Naive thymus-derived CD8-positive, alpha-beta T cell (primary cell): Measurements from ENCODE around the gene FEM1A. TPM values are rescaled to one million over a fixed set of nuclear protein-coding genes. Genes with fewer than 3 reads are reported as not detected.
A peak's percentile ranks its signal among the peaks of the same experiment; 100 is the strongest.
"Not testable (repeated sequence)": the region's sequence is repeated elsewhere in the genome, so short reads cannot be mapped to it uniquely, and the experiment has no call there.

Experiments
- ATAC-seq, 2 donors: fragments of 150-1000 bp; cut with Tn5 transposase in 1 of 2; sonication (Bioruptor Pico), chemical (Tn5 transposase) in 1 of 2; 1 replicate in 1 of 2; 2 replicates in 1 of 2; pipeline ENCODE4 v1.10.0; 2021; ENCODE audit warnings: mild to moderate bottlenecking in 2 of 2, moderate library complexity in 2 of 2
- POLR2A ChIA-PET: fragments of 350-600 bp; sonication (Branson Sonifier 250); formaldehyde crosslinking; loops from one replicate; lab custom pipeline; 2021; ENCODE audit warnings: antibody characterized with exemption; lab: Charles Lee
- DNase-seq, 10 donors: peaks; one replicate each; pipeline versions ENCODE4 v3.0.0 to v3.0.0-alpha.2; 2020 to 2022
- H3K27ac Mint-ChIP-seq, 10 donors: one replicate each; pipeline ENCODE4 v1.8.0; 2020 to 2022; ENCODE audit warnings: mild to moderate bottlenecking in 10 of 10, mixed read lengths in 10 of 10, moderate library complexity in 4 of 10, inconsistent platforms in 1 of 10
- H3K27me3 Mint-ChIP-seq, 5 donors: one replicate each; pipeline ENCODE4 v1.8.0; 2021 to 2022; ENCODE audit warnings: mixed read lengths in 5 of 5
- H3K36me3 Mint-ChIP-seq, 3 donors: one replicate each; pipeline ENCODE4 v1.8.0; 2020 to 2022; ENCODE audit warnings: mixed read lengths in 3 of 3, mild to moderate bottlenecking in 2 of 3, inconsistent platforms in 1 of 3
- H3K4me1 Mint-ChIP-seq, 4 donors: one replicate each; pipeline ENCODE4 v1.8.0; 2021 to 2022; ENCODE audit warnings: mixed read lengths in 4 of 4
- H3K4me3 Mint-ChIP-seq, 10 donors: one replicate each; pipeline ENCODE4 v1.8.0; 2020 to 2022; ENCODE audit warnings: mild to moderate bottlenecking in 10 of 10, mixed read lengths in 10 of 10, moderate library complexity in 6 of 10, inconsistent platforms in 1 of 10
- H3K9me3 Mint-ChIP-seq, 9 donors: one replicate each; pipeline ENCODE4 v1.8.0; 2020 to 2022; ENCODE audit warnings: mixed read lengths in 9 of 9, mild to moderate bottlenecking in 3 of 9, inconsistent platforms in 1 of 9, moderate library complexity in 1 of 9
- polyA plus RNA-seq, 3 donors: library from polyadenylated mRNA; unstranded; fragments of 300-500 nt; fragmentation: Illumina TruSeq; gene quantifications; one replicate each; pipeline ENCODE4 v1.2.3, GENCODE V29; 2021
- total RNA-seq, 8 experiments: library from RNA in 2 of 8; stranded (reverse) in 2 of 8; gene quantifications; one replicate each; pipeline ENCODE4 v1.2.3 and lab custom pipeline; 2021 to 2026

The FEM1A gene
- total and polyA plus RNA-seq, 5 experiments from 2014 or later, result 1.7 to 15.2 (median 3.6) TPM

DNA sequence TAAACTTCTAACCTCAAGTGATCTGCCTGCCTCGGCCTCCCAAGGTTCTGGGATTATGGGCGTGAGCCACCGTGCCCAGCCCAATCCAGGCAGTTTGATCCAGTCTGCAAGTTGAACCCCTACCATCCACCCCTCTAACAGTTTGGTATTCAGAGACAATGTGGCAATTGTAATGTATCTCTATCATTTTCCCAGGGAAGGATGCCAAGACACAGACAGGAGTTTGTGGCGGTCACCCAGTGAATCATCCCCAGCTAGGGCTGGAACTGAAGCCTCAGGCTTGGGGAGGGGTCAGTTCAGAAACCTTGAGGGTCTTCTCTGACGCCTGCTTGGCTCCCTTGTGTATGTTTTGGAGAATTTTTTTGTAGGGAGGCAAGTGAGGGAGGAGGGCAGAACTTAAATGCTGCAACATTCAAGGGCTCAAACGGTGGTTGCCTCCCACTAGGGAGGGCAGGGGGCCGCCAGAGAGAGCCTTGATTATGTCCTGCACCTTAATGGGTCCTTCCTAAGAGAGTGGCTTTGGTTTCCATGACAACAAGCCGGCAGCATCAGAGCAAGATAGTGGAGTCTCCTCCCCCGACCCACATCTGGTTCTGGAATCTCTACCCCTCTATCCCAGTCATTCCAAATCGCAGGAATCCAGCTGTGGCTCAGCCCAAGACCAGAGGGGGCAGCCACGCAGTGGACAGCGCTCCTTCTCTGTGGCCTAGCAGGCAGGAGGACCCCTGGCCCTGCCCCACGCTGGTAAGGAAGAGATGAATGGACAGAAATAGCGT lies 14.9 kb upstream of the FEM1A start:
- DNase-seq (no peak), ATAC-seq (no peak)
- Mint-ChIP-seq H3K27ac (no peak overlapping the region), H3K9me3 (peaks cover 0 to 7% (median 2%) of the 10 kb centered on the region in 9 donors), H3K4me1 (no peaks in the 10 kb centered on the region), H3K4me3 (no peak overlapping the region), H3K36me3 (peaks cover 2 to 5% (median 4%) of the 10 kb centered on the region in 3 donors), H3K27me3 (peaks cover 5 to 47% (median 27%) of the 10 kb centered on the region in 5 donors)
- POLR2A ChIA-PET, result interaction anchor here (0.6 kb wide), 1 partner anchor 140 kb away, joined by 5 read pairs; no protein-coding TSS in a partner anchor

DNA sequence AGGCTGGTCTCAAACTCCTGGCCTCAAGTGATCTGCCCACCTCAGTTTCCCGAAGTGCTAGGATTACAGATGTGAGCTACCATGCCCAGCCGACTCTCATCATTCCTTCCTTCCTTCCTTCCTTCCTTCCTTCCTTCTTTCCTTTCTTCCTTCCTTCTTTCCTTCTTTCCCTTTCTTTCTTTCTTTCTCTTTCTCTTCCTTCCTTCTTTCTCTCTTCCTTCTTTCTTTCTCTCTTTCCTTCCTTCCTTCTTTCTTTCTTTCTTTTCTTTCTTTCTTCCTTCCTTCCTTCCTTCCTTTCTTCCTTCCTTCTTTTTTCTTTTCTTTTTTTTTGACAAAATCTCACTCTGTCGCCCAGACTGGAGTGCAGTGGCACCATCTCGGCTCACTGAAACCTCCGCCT lies 13.4 kb upstream of the FEM1A start:
- POLR2A ChIA-PET, H3K4me1 Mint-ChIP-seq, DNase-seq, H3K9me3 Mint-ChIP-seq, ATAC-seq, H3K4me3 Mint-ChIP-seq, H3K36me3 Mint-ChIP-seq: not testable (repeated sequence)
- Mint-ChIP-seq H3K27ac (peak overlapping the region in 1 of 10 donors; percentile 88), H3K27me3 (peaks cover 3 to 55% (median 17%) of the 10 kb centered on the region in 5 donors)

DNA sequence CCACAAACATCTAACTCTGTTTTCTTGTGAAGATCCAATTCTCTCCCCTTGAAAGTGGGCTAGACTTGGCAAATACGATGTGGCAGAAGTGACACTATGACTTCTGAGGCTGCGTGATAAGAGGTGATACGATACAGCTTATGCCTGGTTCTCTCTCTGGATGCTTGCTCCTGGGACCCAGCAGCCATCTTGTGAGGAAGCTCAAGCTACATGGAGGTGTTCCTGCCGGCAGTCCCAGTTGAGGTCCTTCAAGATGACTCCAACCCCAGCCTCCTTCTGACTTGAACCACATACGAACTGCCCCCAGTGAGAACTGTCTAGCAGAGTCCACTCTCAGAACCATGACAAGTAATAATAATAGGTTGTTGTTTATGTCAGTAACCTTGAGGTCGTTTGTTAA lies 10.7 kb upstream of the FEM1A start:
- ATAC-seq (no peak), DNase-seq (no peak)
- Mint-ChIP-seq H3K4me1 (no peaks in the 10 kb centered on the region), H3K27ac (no peak overlapping the region), H3K27me3 (peaks cover under 1 to 39% (median 15%) of the 10 kb centered on the region in 5 donors), H3K4me3 (no peak overlapping the region), H3K36me3 (peaks cover 2 to 8% (median 4%) of the 10 kb centered on the region in 3 donors), H3K9me3 (peaks cover 0 to 4% (median 0%) of the 10 kb centered on the region in 9 donors)
- POLR2A ChIA-PET, result no interaction called here

DNA sequence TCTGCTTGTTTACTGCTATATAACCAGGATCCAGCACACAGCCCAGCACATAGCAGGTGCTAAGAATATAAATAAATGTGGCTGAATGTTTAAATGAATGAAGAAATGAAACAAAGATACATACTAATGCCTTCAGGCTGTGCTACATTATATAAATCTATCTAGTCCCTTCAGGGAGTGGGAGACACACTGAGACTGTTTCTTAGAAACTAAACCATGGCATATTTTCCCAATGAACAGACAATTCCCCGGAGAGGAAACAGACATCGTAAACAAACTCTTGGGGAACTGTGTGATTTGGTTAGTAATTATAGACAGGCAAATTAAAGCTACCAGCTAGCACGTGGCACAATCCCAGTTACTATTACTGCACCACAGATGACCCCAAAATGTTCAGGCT lies 9.7 kb upstream of the FEM1A start:
- no peak for ATAC-seq
- POLR2A ChIA-PET, result no interaction called here
- no peak for DNase-seq
- Mint-ChIP-seq H3K27me3 (peaks cover 0 to 42% (median 9%) of the 10 kb centered on the region in 5 donors), H3K4me3 (no peak overlapping the region), H3K36me3 (peaks cover 2 to 8% (median 4%) of the 10 kb centered on the region in 3 donors), H3K4me1 (no peaks in the 10 kb centered on the region), H3K9me3 (peaks cover 0 to 4% (median 0%) of the 10 kb centered on the region in 9 donors), H3K27ac (no peak overlapping the region)

DNA sequence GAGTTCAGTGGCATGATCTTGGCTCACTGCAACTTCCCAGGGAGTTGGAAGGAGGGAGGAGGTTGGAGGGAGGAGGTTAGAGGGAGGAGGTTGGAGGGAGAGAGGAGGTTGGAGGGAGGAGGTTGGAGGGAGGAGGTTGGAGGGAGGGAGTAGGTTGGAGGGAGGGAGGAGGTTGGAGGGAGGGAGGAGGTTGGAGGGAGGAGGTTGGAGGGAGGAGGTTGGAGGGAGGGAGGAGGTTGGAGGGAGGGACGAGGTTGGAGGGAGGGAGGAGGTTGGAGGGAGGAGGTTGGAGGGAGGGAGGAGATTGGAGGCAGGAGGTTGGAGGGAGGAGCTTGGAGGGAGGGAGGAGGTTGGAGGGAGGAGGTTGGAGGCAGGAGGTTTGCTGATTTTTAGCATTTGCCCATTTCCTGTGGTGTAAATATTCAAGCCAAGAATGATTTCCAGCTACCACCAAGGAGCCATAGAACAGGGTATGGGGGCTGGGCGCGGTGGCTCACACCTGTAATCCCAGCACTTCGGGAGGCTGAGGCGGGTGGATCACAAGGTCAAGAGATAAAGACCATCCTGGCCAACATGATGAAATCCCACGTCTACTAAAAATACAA lies 5.0 kb upstream of the FEM1A start:
- DNase-seq, H3K9me3 Mint-ChIP-seq, POLR2A ChIA-PET, H3K4me1 Mint-ChIP-seq, H3K36me3 Mint-ChIP-seq, H3K4me3 Mint-ChIP-seq, H3K27ac Mint-ChIP-seq, ATAC-seq: not testable (repeated sequence)
- peaks cover 0 to 26% (median 3%) of the 10 kb centered on the region in 5 donors for H3K27me3 Mint-ChIP-seq

DNA sequence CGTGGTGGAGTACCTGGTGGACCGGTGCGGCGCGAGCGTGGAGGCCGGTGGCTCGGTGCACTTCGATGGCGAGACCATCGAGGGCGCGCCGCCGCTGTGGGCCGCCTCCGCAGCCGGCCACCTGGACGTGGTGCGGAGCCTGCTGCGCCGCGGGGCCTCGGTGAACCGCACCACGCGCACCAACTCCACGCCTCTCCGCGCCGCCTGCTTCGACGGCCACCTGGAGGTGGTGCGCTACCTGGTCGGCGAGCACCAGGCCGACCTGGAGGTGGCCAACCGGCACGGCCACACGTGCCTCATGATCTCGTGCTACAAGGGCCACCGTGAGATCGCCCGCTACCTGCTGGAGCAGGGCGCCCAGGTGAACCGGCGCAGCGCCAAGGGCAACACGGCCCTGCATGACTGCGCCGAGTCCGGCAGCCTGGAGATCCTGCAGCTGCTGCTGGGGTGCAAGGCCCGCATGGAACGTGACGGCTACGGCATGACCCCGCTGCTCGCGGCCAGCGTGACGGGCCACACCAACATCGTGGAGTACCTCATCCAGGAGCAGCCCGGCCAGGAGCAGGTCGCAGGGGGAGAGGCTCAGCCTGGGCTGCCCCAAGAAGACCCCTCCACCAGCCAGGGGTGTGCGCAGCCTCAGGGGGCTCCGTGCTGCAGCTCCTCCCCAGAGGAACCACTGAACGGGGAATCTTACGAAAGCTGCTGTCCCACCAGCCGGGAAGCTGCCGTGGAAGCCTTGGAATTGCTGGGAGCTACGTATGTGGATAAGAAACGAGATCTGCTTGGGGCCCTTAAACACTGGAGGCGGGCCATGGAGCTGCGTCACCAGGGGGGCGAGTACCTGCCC lies 708 bp downstream of the FEM1A start:
- H3K27me3 Mint-ChIP-seq, H3K9me3 Mint-ChIP-seq, ATAC-seq: not testable (repeated sequence)
- Mint-ChIP-seq H3K27ac (peak overlapping the region in 8 of 10 donors; percentile 81 to 95 (median 86)), H3K4me1 (peaks cover 12 to 46% (median 38%) of the 10 kb centered on the region in 4 donors), H3K4me3 (peak overlapping the region; percentile 65 to 92 (median 83)), H3K36me3 (peaks cover 0 to 39% (median 11%) of the 10 kb centered on the region in 3 donors)
- peak in 1 of 10 donors; percentile 22 for DNase-seq
- POLR2A ChIA-PET, result interaction anchor here (1.0 to 3.1 kb wide), 8 partner anchors 13 to 928 kb away, joined by 3 to 46 read pairs (median 12); partner anchors contain the start of genes CATSPERD, DPP9, KDM4B and LONP1

DNA sequence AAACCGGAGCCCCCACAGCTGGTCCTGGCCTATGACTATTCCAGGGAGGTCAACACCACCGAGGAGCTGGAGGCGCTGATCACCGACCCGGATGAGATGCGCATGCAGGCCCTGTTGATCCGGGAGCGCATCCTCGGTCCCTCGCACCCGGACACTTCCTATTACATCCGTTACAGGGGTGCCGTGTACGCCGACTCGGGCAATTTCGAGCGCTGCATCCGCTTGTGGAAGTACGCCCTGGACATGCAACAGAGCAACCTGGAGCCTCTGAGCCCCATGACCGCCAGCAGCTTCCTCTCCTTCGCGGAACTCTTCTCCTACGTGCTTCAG lies 1.3 kb downstream of the FEM1A start:
- POLR2A ChIA-PET, result interaction anchor here (2.6 to 3.1 kb wide), 2 partner anchors 69 to 123 kb away, joined by 19 to 46 read pairs; partner anchors contain the start of gene DPP9
- Mint-ChIP-seq H3K4me1 (peaks cover 12 to 46% (median 38%) of the 10 kb centered on the region in 4 donors), H3K4me3 (peak overlapping the region; percentile 65 to 92 (median 78)), H3K36me3 (peaks cover 0 to 44% (median 11%) of the 10 kb centered on the region in 3 donors), H3K27ac (peak overlapping the region in 7 of 10 donors; percentile 55 to 88 (median 75))
- not testable (repeated sequence) for DNase-seq, H3K9me3 Mint-ChIP-seq, ATAC-seq, H3K27me3 Mint-ChIP-seq

DNA sequence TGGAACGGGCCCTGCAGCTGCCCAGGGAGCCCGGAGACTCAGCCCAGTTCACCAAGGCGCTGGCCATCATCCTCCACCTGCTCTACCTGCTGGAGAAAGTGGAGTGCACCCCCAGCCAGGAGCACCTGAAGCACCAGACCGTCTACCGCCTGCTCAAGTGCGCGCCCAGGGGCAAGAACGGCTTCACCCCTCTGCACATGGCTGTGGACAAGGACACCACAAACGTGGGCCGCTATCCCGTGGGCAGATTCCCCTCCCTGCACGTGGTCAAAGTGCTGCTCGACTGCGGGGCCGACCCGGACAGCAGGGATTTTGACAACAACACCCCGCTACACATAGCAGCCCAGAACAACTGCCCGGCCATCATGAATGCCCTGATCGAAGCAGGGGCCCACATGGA lies 1.7 kb downstream of the FEM1A start:
- peaks cover 12 to 46% (median 38%) of the 10 kb centered on the region in 4 donors for H3K4me1 Mint-ChIP-seq
- not testable (repeated sequence) for H3K9me3 Mint-ChIP-seq, H3K27me3 Mint-ChIP-seq, ATAC-seq, DNase-seq
- H3K36me3 Mint-ChIP-seq, result peaks cover 0 to 48% (median 11%) of the 10 kb centered on the region in 3 donors
- H3K4me3 Mint-ChIP-seq, result peak overlapping the region in 9 of 10 donors; percentile 65 to 92 (median 77)
- peak overlapping the region in 7 of 10 donors; percentile 34 to 88 (median 75) for H3K27ac Mint-ChIP-seq
- POLR2A ChIA-PET, result interaction anchor here (0.6 to 3.1 kb wide), 3 partner anchors 69 to 831 kb away, joined by 4 to 46 read pairs (median 19); partner anchors contain the start of gene DPP9

DNA sequence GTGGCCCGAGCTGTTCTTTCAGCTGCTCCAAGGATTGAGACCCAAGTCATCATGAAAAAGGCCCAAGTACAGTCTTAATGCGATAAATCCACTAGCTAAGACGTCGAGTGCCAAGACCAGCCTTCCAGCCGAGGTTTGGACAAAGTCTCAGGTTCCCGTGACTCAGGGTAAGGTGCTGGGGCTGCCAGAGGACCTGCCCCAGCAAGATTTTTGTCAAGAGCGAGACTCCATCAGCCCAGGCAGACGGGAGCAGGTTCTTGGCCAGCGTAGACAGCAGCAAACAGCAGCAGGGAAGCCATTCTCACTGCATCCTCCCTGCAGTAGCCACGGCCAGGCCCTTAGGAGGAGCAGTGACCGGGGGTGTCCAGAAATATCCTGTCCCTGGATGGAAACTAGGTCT lies 3.4 kb downstream of the FEM1A start:
- POLR2A ChIA-PET, result no interaction called here
- peak overlapping the region in 1 of 10 donors; percentile 24 for H3K27ac Mint-ChIP-seq
- peaks cover 0 to 55% (median 13%) of the 10 kb centered on the region in 3 donors for H3K36me3 Mint-ChIP-seq
- no peak for DNase-seq
- H3K4me3 Mint-ChIP-seq, result peak overlapping the region in 5 of 10 donors; percentile 39 to 65 (median 45)
- H3K27me3 Mint-ChIP-seq, result no peaks in the 10 kb centered on the region
- ATAC-seq, result no peak
- H3K9me3 Mint-ChIP-seq, result no peaks in the 10 kb centered on the region
- H3K4me1 Mint-ChIP-seq, result peaks cover 12 to 49% (median 38%) of the 10 kb centered on the region in 4 donors

DNA sequence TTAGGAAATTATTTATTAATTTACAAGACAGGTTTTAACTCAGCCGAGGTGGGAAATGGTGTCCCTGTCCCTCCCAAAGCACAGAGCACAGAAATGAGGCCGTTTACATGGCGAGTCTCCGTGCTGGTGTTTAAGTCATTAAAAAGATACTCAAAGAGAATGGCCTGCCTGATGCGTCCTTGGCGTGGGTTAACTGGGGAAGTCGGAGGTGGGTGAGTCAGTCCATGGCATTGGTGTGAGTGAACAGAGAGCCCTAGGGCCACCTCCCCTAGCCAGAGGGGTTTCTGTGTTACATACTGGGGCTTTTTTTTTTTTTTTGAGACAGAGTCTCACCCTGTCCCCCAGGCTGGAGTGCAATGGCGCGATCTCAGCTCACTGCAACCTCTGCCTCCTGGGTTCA lies 3.9 kb downstream of the FEM1A start:
- Mint-ChIP-seq H3K9me3 (no peaks in the 10 kb centered on the region), H3K36me3 (peaks cover 0 to 55% (median 13%) of the 10 kb centered on the region in 3 donors), H3K4me3 (peak overlapping the region in 5 of 10 donors; percentile 39 to 65 (median 45)), H3K27ac (peak overlapping the region in 4 of 10 donors; percentile 11 to 71 (median 40)), H3K27me3 (no peaks in the 10 kb centered on the region), H3K4me1 (peaks cover 12 to 49% (median 38%) of the 10 kb centered on the region in 4 donors)
- POLR2A ChIA-PET, result no interaction called here
- DNase-seq (no peak), ATAC-seq (no peak)

DNA sequence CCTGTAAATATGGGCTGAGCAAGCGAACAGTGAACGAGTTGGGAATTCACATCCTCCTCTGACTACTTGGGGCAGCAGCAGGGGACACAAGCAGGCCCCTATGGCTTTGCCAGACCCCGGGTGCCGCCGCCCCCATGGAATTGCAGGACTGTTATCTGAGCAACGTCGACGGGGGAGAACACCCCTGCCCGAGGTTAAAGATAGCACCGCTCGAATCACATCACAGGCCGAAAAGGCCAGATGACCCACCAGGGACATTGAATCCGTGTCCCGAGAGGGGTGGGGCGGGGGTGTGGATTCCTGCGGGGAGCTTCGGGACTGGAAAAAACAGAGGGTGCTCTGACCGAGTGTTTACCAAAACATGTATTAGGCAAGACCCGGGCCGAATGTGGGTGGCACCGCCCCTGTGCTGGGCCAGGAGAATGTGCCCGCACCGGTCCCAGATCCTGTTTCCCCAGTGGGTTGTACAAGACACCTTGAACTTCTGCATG lies 9.1 kb downstream of the FEM1A start:
- no peak overlapping the region for H3K4me3 Mint-ChIP-seq
- POLR2A ChIA-PET, result interaction anchor here (1.5 kb wide), 1 partner anchor 9 kb away, joined by 4 read pairs; the partner anchor contains the start of gene FEM1A
- H3K36me3 Mint-ChIP-seq, result peaks cover 0 to 30% (median 8%) of the 10 kb centered on the region in 3 donors
- no peak overlapping the region for H3K27ac Mint-ChIP-seq
- no peak for ATAC-seq
- DNase-seq, result no peak
- H3K9me3 Mint-ChIP-seq, result no peaks in the 10 kb centered on the region
- H3K27me3 Mint-ChIP-seq, result no peaks in the 10 kb centered on the region
- peaks cover 6 to 22% (median 10%) of the 10 kb centered on the region in 4 donors for H3K4me1 Mint-ChIP-seq
